ENCODE measurements around the gene MIS12. TPM values are rescaled to one million over a fixed set of nuclear protein-coding genes. Genes with fewer than 3 reads are reported as not detected.

The MIS12 gene
- total RNA-seq, 1 experiment from 2014 or later, result 13.6 TPM

- Mint-ChIP-seq H3K4me1 (ENCODE audit: low read depth, unreplicated experiment) (no peaks in the 10 kb centered on the region), H3K36me3 (ENCODE audit: insufficient read depth, unreplicated experiment) (peaks cover 4% of the 10 kb centered on the region), H3K27ac (ENCODE audit: unreplicated experiment) (no peak overlapping the region), H3K27me3 (ENCODE audit: unreplicated experiment) (peaks cover 71% of the 10 kb centered on the region), H3K4me3 (ENCODE audit: low read depth, unreplicated experiment) (no peak overlapping the region), H3K9me3 (ENCODE audit: low read depth, unreplicated experiment) (no peaks in the 10 kb centered on the region)
- DNase-seq, result no peak
- intact Hi-C loops (cut with micrococcal nuclease; ENCODE audit: unreplicated experiment), result no loop called here
- BruUV-seq (replicated peaks), result no TSS peak
- no peak for TF ChIP-seq CTCF (IDR thresholded peaks at IDR 0.05; ENCODE audit: unreplicated experiment)
- CTCF ChIA-PET, result no interaction called here
Observed at GRCh38 chr17:5530265-5531084, 44.1 kb downstream of the MIS12 start.

- CTCF ChIA-PET, result no interaction called here
- H3K36me3 Mint-ChIP-seq (ENCODE audit: insufficient read depth, unreplicated experiment), result peaks cover 4% of the 10 kb centered on the region
Observed at GRCh38 chr17:5531085-5531418, 44.7 kb downstream of the MIS12 start.

GRCh38 chr17:5532581-5532980, 46.2 kb downstream of the MIS12 start:
- Mint-ChIP-seq H3K4me3 (ENCODE audit: low read depth, unreplicated experiment) (no peak overlapping the region), H3K9me3 (ENCODE audit: low read depth, unreplicated experiment) (no peaks in the 10 kb centered on the region), H3K27me3 (ENCODE audit: unreplicated experiment) (peaks cover 89% of the 10 kb centered on the region), H3K4me1 (ENCODE audit: low read depth, unreplicated experiment) (no peaks in the 10 kb centered on the region), H3K27ac (ENCODE audit: unreplicated experiment) (no peak overlapping the region), H3K36me3 (ENCODE audit: insufficient read depth, unreplicated experiment) (peaks cover 4% of the 10 kb centered on the region)
- no peak for TF ChIP-seq CTCF (IDR thresholded peaks at IDR 0.05; ENCODE audit: unreplicated experiment)
- CTCF ChIA-PET, result no interaction called here
- no TSS peak for BruUV-seq (replicated peaks)
- intact Hi-C loops (cut with micrococcal nuclease; ENCODE audit: unreplicated experiment), result no loop called here
- DNase-seq, result no peak

More at GRCh38 chr17:5531085-5531418, 44.7 kb downstream of the MIS12 start:
- no TSS peak for BruUV-seq (replicated peaks)
- Mint-ChIP-seq H3K27ac (ENCODE audit: unreplicated experiment) (no peak overlapping the region), H3K27me3 (ENCODE audit: unreplicated experiment) (peaks cover 77% of the 10 kb centered on the region), H3K4me3 (ENCODE audit: low read depth, unreplicated experiment) (no peak overlapping the region), H3K9me3 (ENCODE audit: low read depth, unreplicated experiment) (no peaks in the 10 kb centered on the region), H3K4me1 (ENCODE audit: low read depth, unreplicated experiment) (no peaks in the 10 kb centered on the region)
- no peak for TF ChIP-seq CTCF (IDR thresholded peaks at IDR 0.05; ENCODE audit: unreplicated experiment)
- intact Hi-C loops (cut with micrococcal nuclease; ENCODE audit: unreplicated experiment), result no loop called here
- DNase-seq, result no peak

GRCh38 chr17:5533486-5534315, 47.3 kb downstream of the MIS12 start:
- H3K27ac Mint-ChIP-seq (ENCODE audit: unreplicated experiment), result no peak overlapping the region
- H3K4me3 Mint-ChIP-seq (ENCODE audit: low read depth, unreplicated experiment), result no peak overlapping the region
- DNase-seq, result no peak
- H3K9me3 Mint-ChIP-seq (ENCODE audit: low read depth, unreplicated experiment), result no peaks in the 10 kb centered on the region
- CTCF ChIA-PET, result interaction anchor here (0.6 kb wide), 1 partner anchor 173 kb away, joined by 5 read pairs; no protein-coding TSS in a partner anchor
- BruUV-seq (replicated peaks), result no TSS peak
- peaks cover 4% of the 10 kb centered on the region for H3K36me3 Mint-ChIP-seq (ENCODE audit: insufficient read depth, unreplicated experiment)
- intact Hi-C loops (cut with micrococcal nuclease; ENCODE audit: unreplicated experiment), result no loop called here
- H3K4me1 Mint-ChIP-seq (ENCODE audit: low read depth, unreplicated experiment), result no peaks in the 10 kb centered on the region
- TF ChIP-seq CTCF (IDR thresholded peaks at IDR 0.05; ENCODE audit: unreplicated experiment), result no peak
- peaks cover 88% of the 10 kb centered on the region for H3K27me3 Mint-ChIP-seq (ENCODE audit: unreplicated experiment)

Data from Calu3 (cell line).